IPS-NIHi11 (cell line): Measurements from ENCODE around the gene METAP1D.
"Not testable (repeated sequence)": the region's sequence is repeated elsewhere in the genome, so short reads cannot be mapped to it uniquely, and the experiment has no call there.

Source experiments
- DNase-seq: peaks from one replicate; pipeline ENCODE4 v3.0.0; 2012; ENCODE audit warnings: mixed read lengths, low spot score

METAP1D gene

DNA sequence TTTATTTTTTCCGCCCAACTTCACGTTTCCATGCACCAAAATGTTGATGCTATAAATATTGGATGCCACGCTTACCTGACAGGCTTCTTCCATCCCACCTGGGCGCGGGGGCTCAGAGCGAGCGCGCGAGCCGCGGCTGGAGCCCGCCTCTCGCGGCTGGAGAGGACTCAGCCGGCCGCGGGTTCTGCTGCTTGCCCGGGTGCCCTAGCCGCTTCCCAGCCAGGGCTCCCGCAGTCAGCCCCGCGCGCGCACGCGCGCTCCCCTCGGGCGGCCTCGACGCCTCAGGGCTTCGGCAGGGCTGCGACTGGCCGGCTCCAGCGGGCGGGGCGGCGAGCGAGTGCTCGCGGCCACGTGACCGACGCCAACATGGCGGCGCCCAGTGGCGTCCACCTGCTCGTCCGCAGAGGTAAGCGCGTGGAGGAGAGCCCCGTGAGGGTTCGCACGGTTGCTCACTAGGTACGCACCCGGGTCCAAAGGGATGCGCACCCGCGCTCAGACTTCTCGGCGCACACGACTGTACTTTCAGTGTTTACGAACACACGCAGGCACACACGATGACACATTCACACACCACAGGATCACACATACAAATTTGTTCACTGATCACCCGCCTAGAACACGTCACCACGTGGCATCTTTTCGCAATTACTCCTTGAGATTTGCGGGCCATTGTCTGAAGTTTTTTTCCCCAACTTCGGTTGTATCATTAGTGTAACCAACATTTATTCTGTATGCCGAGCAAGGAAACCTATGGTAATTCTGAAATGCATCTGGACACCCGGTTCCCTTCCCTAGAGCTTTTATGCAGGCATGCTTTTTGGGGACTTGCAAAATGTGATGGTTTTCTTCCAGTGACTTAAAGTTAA, at the start of gene METAP1D:
Gene METAP1D (plus strand): TSS at position 350 of the 866 bp plus-strand sequence. CDS start 17 bp downstream, at position 367.
- DNase-seq, result peak; percentile 99

DNA sequence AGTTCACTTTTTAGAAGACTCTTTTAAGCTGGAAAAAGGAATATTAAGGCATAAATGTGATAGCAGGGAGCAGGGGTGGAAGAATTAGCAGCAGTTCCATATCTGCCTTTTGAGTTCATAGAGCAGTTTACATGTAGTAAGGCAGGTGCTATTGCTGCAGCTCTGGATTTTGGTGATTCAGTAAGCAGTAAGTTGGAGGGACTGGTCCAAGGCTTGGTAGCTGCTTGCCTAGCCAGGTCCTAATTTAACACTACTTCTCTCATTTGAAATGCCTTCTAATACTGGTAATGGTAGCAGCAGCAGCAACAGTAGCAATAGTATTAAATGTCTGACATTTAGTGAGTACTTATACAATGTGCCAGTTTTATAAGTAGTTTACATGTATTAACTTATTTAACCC, 47.5 kb upstream of the METAP1D start:
- no peak for DNase-seq

DNA sequence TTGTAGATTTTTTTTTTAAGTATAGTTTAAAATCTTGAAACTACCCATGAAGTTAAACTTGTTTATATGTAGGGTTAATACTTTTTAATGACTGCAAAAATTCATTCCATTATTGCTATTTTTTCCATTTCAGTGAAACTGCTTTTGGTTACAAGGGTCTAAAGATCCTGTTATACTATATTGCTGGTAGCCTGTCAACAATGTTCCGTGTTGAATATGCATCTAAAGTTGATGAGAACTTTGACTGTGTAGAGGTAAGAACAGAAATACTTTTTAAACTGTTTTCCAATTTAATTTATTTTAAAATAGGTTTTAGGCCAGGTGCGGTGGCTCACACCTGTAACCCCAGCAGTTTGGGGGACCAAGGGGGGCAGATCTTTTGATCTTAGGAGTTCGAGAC, 47.0 kb upstream of the METAP1D start:
- DNase-seq, result no peak

DNA sequence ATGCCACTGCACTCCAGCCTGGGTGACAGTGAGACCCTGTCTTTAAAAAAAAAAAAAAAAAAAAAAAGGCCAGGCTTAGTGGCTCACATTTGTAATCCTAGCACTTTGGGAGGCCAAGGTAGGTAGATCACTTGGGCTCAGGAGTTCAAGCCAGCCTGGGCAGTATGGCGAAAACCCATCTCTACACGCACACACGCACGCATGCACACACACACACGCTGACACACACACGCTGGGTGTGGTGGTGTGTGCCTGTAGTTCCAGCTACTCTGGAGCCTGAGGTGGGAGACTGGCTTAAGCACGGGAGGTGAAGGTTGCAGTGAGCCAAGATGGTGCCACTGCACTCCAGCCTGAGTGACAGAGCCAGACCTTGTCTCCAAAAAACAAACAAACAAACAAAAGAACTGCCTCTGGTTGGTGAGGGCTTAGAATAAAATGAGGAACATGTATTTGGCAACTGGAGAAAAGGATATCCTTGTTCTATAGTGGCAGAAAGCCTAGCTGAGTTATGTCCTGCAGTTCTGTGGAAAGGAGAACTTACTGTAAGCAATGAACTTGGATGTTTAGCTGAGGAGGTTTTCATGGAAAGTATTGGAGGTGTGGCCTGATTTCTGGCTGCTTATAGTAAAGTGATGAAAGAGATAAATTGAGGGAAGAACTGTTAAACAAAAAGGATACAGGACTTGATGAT, 43.5 kb upstream of the METAP1D start:
- DNase-seq, result no peak

DNA sequence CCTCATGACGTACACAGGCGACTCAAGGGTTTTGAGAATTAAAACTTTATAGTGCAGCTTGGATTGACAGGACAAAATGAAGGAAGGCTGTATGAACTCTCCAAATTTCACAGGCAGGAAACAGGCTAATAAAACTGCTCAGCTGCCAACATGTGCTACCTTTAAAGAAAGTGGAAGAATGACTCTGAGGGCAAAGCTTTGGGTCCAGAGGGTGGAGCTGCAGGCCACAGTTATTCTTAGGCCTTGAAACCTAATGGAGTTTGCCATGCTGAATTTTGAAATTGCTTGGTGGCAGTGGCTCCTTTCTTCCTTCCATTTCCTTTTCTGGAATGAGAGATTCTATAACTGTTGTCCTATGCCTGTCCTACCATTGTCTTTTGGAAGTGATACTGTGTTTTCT, 42.7 kb upstream of the METAP1D start:
- DNase-seq, result no peak

DNA sequence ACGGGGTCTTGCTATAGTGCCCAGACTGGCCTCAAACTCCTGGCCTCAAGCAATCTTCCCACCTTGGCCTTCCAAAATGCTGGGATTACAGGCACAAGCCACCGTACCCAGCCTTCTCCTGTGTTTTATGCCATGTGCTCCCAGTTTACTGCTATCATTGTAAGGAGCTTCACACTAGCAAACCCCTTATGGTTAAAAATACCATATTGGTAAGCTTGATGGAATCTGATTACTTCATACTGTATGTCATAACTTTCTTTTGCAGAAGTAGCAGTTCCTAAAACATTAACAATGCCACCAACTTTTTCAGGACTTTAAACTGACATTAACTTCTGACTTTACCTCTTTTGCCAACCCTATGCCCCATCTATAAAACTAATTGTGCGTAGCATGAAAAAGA, 41.3 kb upstream of the METAP1D start:
- no peak for DNase-seq

DNA sequence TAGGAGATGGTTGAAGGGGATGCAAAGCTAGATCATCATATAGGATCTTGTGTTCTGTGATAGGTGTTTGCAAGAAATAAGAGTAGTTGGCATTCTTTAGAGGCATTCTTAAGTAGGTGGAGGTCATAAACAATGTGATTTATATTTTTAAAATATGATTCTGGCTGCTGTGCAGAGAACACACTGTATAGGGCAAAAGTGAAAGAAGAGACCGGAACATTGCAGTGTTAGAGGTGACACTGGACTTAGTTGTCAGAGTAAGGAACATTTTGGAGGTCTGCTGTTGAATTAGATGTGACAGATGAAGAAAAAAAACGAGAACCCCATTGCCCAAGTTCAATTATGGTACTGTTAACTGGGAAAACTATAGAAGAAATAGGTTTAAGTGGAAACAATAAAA, 39.8 kb upstream of the METAP1D start:
- no peak for DNase-seq

DNA sequence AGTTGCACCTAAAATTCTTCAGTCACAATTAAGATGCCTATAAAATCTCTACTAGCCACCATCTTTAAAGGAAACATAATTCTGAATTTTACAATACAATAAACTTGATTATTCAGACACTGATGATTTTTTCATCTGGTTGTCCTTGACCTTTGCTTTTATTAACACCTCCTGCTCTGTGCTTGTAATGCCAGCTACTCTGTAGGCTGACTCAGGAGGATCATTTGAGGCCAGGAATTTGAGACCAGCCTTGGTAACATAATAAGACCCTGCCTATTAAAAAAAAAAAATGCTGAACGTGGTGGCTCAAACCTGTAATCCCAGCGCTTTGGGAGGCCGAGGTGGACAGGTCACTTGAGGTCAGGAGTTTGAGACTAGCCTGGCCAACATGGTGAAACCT, 39.2 kb upstream of the METAP1D start:
- DNase-seq, result no peak

DNA sequence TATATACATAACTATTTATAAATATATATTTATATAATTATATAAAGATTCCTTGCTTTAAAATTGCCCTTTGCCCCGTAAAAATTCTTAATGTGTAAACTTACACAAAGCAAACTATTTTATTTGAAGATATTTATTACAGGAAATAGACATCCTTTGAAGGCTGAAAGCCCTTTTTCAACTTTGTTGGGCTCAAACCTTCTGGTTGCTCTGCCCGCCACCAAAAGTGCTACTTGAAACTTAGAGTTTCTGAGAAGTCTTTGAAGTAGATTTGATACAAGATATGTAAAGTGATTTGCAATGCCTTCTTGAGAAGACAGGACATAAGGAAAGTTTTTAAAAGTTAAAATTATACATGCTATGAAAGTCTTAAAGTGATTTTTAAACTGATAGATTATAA, 36.6 kb upstream of the METAP1D start:
- DNase-seq, result no peak

DNA sequence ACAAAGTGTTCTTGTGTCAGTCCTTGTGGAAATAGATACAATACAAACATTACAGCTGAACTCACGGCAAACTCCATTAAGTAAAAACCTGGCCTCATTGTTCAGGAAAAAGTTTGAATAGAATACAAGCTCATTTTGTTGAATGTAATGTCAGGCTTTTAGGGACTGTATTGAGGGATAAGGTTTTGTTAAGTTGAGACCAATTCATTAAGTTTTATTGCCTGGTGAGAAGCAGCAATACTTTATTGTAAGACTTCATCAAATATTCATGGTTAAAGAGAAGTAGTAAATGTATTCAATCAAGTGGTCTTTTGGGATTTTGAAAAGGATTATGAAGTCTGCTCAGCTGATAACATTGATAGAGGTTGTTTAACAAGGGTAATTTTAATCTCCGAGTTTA, 35.4 kb upstream of the METAP1D start:
- no peak for DNase-seq

DNA sequence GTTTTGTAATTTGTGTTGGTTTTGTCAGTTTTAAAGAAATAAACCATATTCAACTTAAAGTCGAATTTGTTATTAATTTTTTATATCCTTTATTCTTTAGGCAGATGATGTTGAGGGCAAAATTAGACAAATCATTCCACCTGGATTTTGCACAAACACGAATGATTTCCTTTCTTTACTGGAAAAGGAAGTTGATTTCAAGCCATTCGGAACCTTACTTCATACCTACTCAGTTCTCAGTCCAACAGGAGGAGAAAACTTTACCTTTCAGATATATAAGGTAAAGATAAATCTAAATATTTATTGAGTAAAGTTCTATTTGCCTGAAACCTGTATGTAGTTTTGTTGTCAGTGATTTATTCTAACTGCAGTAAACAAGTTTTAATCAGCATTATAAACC, 34.5 kb upstream of the METAP1D start:
- no peak for DNase-seq

DNA sequence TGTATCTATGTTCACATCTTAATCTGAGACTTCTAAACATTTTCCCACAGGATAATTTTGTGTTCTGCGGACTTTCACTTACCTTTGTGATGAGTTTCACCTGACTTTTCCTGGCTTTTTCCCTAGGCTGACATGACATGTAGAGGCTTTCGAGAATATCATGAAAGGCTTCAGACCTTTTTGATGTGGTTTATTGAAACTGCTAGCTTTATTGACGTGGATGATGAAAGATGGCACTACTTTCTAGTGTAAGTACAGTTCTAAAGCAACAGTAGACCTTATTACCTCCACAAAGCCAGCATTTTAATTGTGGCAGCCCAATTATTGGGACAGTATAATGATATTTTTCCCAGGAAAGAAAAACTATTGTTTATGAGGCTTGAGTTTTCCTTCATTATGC, 34.1 kb upstream of the METAP1D start:
- no peak for DNase-seq

DNA sequence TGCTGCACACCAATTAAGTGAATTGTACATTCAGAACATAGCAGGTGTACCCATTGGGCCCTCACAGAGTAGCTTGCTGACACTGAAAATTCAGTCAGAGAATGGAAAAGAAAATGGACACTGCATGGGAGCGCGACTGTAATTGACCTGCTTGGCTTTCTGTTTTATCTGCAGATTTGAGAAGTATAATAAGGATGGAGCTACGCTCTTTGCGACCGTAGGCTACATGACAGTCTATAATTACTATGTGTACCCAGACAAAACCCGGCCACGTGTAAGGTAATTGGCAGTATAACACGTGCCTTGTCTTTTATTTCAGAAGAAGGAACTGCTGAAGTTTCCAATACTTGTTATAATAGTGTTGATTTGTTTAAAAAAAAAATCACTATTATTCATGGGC, 33.5 kb upstream of the METAP1D start:
- no peak for DNase-seq

DNA sequence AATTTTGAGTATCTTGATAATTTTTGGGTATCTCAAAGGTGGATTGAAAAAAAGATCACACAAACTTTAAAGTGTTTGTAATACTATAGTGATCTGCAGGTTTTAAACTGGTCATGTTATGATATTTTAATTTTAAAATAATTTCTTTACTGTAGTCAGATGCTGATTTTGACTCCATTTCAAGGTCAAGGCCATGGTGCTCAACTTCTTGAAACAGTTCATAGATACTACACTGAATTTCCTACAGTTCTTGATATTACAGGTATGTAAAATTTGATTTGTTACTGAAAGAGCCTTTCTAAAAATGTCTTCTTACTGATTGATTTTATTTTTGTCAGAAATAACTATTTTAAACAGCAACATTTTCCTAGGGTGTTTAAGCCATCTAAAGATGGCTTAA, 33.1 kb upstream of the METAP1D start:
- DNase-seq, result no peak

DNA sequence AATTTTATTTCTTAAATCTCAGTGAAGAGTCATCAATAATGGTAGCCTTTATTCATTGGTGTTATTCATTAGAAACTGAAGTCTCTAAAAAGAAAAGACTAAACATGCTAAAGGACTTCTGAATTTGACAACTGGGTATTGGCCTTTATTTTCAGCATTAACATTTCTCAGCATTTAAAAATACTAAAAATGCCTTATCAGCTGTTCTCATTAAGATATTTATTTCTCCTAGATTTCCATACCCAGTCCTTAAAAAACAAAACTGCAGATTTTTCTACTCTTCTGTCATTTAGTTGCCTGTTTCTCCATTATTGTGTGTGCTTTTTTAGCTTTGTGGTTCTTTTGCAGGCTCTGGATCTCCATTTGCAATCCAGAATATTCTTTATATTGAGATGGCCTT, 31.2 kb upstream of the METAP1D start:
- no peak for DNase-seq

DNA sequence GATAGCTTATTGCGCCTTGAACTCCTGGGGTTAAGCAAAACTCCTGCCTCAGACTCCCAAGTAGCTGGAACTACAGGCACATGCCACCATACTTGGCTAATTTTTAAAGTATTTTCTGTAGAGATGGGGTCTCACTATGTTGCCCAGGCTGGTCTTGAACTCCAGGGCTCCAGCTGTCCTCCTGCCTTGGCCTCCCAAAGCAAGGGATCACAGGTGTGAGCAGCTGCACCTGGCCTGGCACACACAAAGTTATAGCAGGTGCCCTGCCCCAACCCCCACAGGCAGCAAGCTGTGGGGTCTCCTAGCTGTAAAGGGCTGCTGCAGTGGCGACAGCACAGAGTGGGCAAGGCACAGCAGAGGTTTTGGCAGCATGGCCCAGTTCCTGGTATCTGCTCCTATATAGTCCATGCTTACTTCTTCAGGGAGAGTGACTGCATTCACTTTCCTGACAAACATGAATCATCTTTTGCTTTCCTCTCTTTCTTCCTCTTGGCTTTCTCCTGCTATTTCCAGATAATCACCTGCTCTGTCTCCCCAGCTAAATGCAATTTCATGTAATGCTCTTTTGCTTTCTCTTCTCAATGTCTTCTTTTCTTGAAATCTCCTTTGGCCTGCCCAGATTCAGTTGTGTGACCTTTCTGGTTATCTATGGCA, 27.3 kb upstream of the METAP1D start:
- DNase-seq, result no peak

DNA sequence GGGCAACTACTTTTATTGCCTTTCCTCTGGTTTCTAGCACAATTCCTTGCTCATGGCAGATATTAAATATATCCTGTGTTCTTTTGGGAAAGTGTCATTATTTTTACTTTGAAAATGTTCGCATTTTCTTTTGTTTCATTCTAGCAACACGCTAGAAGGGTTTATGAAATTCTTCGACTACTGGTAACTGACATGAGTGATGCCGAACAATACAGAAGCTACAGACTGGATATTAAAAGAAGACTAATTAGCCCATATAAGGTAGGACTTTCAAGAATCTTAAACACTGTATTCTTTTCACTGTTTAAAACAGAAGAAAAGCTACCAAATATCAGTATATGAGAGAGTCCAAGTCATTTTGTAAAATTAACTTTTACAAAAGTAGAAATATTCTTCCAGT, 20.6 kb upstream of the METAP1D start:
- DNase-seq, result no peak

DNA sequence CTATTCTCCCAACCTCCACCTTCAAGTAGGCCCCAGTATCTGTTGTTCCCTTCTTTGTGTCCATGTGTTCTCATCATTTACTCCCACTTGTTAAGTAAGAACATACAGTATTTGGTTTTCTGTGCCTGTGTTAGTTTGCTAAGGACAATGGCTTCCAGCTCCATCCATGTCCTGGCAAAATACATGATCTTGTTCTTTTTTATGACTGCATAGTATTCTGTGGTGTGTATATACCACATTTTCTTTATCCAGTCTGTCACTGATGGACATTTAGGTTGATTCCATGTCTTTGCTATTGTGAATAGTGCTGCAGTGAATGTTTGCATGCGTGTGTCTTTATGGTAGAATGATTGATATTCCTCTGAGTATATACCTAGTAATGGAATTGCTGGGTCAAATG, 15.8 kb upstream of the METAP1D start:
- DNase-seq, result not testable (repeated sequence)

DNA sequence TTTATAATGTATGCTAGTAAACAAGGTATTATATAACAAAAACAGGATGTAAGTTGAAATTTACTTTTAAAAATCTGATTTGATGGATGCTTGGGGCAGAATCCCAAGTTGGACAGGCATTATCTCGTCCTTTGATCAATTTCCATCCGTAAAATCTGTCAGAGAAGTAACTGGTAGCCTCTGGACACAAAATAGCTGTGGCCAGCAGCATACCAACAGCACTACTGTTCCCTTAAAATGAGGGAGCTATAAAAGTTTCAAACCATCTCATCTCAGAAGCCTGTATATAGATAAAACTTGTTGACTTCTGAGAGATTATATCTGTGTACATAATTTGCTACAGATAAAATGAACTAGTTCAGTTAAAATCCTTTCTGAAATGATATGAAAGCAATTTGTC, 14.7 kb upstream of the METAP1D start:
- no peak for DNase-seq

DNA sequence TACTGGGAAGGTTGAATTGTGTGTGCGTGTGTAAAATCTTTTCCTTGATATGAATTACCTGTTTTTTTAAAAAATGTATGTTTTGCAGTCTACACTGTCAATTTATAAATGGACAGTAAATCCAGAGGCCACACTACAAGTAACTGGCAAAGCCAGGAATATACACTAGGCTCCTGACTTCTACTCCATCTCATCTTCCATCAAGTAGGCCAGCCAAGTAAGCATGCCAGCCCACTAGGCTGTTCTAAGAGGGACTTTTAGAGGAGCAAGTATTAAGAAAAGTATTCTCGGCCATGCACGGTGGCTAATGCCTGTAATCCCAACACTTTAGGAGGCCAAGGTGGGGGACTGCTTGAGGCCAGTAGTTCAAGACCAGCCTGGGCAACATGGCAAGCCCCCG, 13.0 kb upstream of the METAP1D start:
- no peak for DNase-seq

DNA sequence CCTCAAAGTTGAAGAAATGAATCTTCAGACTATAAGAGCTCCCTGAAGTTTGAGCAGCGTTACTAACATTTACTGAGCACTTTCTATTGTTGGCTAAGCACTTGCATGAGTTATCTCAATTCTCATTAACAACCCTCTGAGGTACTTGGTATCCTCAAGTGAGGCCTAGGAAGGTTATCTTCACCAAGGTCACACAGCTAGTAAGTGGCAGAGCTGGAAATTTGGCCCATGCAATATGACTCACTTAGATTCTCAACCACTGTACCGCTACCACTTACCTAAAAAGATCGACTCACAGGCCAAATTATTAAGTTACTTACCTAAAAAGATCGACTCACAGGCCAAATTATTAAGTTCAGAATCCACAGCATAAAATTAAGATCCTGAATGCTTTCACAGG, 8.7 kb upstream of the METAP1D start:
- DNase-seq, result no peak

DNA sequence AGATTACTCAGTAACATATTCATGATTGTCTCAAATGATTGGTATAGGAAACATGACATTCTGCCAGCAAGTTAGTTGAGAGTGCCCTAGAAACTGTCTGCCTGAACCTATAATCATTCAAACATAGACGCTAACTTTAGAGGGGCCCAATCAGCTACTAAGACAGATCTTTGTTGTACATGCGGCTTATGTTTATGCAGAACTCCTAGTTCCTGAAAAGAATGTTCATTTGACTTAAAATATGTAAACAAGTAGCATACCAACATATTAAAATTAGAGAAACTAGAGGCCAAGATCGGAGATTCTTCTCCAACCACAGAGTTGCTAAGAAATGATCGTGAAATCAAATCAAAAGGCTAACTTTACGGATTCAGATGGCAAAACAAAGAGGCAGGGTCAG, 4.2 kb upstream of the METAP1D start:
- DNase-seq, result no peak

DNA sequence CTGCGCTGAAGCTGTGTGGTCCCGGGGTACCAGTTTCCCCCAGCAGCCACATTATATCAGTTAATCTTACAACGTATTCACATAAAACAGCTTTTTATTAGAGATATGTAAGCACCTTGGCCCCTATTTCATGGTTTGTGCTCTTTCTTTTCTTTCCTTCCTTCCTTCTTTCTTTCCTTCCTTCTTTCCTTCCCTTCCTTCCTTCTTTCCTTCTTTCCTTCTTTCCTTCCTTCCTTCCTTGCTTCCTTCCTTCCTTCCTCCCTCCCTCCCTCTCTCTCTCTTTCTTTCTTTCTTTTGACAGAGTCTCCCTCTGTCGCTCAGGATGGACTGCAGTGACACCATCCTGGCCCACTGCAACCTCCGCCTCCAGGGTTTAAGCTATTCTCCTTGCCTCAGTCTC, 3.7 kb upstream of the METAP1D start:
- no peak for DNase-seq
